Measurements from ENCODE around the gene KIF14.

DNA sequence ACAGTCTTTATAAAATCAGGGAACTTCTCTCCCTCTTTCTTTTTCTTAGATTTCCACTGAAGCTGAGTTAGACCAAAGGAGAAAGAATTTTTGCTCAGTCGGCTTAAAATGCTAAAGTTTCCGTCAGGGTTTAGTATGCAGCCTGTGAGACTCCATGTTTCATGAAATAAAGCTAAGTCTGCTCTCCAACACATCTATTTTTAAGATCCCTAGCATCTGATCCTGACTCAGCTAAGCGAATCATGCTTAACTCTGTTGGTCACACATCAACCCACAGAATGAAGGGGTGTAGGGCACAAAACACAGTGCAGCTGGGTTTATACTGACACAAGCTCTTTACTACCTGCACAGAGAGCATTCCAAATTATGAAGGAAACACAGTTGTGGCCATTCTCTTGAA lies 108.4 kb downstream of the KIF14 start:
- TF ChIP-seq USF2 (IDR thresholded peaks at IDR 0.05; ENCODE audit: low read depth, low read length) (no peak), CTCF (conservative IDR thresholded peaks at IDR 0.05; ENCODE audit: low read depth, low read length) (no peak), CEBPB (IDR thresholded peaks at IDR 0.05; ENCODE audit: low read depth, low read length) (no peak), POLR2A (IDR thresholded peaks at IDR 0.05; ENCODE audit: low read depth, low read length) (no peak), SMC3 (IDR thresholded peaks at IDR 0.05; ENCODE audit: low read depth, low read length) (no peak), BHLHE40 (IDR thresholded peaks at IDR 0.05; ENCODE audit: low read depth, low read length) (no peak), RFX5 (IDR thresholded peaks at IDR 0.05; ENCODE audit: low read depth, low read length) (no peak), CHD1 (IDR thresholded peaks at IDR 0.05; ENCODE audit: low read depth, low read length) (no peak), MAZ (IDR thresholded peaks at IDR 0.05; ENCODE audit: borderline replicate concordance, low read depth, low read length) (no peak), MAFK (IDR thresholded peaks at IDR 0.05; ENCODE audit: low read depth, low read length) (peak; percentile 83), MXI1 (IDR thresholded peaks at IDR 0.05; ENCODE audit: borderline replicate concordance, low read depth, low read length) (no peak), RAD21 (IDR thresholded peaks at IDR 0.05; ENCODE audit: low read length) (0 out of 2 replicates have a peak, but pooled peaks have one; percentile 8), FOS (IDR thresholded peaks at IDR 0.05; ENCODE audit: low read depth, low read length) (peak; percentile 94)
- TF ChIP-seq, protein P1, sequence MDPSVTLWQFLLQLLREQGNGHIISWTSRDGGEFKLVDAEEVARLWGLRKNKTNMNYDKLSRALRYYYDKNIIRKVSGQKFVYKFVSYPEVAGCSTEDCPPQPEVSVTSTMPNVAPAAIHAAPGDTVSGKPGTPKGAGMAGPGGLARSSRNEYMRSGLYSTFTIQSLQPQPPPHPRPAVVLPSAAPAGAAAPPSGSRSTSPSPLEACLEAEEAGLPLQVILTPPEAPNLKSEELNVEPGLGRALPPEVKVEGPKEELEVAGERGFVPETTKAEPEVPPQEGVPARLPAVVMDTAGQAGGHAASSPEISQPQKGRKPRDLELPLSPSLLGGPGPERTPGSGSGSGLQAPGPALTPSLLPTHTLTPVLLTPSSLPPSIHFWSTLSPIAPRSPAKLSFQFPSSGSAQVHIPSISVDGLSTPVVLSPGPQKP (IDR thresholded peaks at IDR 0.05; ENCODE audit: borderline replicate concordance, low read depth, low read length) = no peak

Measured in IMR-90 (cell line).